Loucy (cell line): ENCODE results near the gene LPP.

Source experiments
- H2AFZ ChIP-seq: fragments of 200-600 bp; sonication (generic); 2 replicates; pipeline ENCODE4 v1.6.0; 2016; ENCODE audit warnings: antibody characterized with exemption, mild to moderate bottlenecking, low read length, moderate library complexity
- H3F3A ChIP-seq: fragments of 200-600 bp; 2 replicates; pipeline ENCODE4 v1.6.0; 2016; ENCODE audit warnings: antibody characterized with exemption, low read depth, mild to moderate bottlenecking
- H3K27me3 ChIP-seq: fragments of 200-600 bp; sonication (generic); 2 replicates; pipeline ENCODE4 v1.6.1; 2014; ENCODE audit warnings: low read length, mild to moderate bottlenecking; ENCODE audit not compliant: insufficient read depth, poor library complexity, severe bottlenecking
- H3K36me3 ChIP-seq: fragments of 200-600 bp; sonication (generic); 2 replicates; pipeline ENCODE4 v1.6.1; 2016; ENCODE audit warnings: low read length; ENCODE audit not compliant: insufficient read depth
- H3K4me1 ChIP-seq: fragments of 200-600 bp; sonication (generic); 2 replicates; pipeline ENCODE4 v1.5.1; 2014; ENCODE audit warnings: low read length, mild to moderate bottlenecking; ENCODE audit not compliant: insufficient read depth, poor library complexity, severe bottlenecking
- H3K4me2 ChIP-seq: fragments of 200-600 bp; sonication (generic); 2 replicates; pipeline ENCODE4 v1.6.0; 2014; ENCODE audit warnings: antibody characterized with exemption, low read length, low read depth, mild to moderate bottlenecking; ENCODE audit not compliant: poor library complexity, severe bottlenecking
- H3K4me3 ChIP-seq: fragments of 200-600 bp; sonication (generic); 2 replicates; pipeline ENCODE4 v1.5.1; 2014; ENCODE audit warnings: low read length, mild to moderate bottlenecking, mixed read lengths; ENCODE audit not compliant: poor library complexity, severe bottlenecking
- H3K79me2 ChIP-seq: fragments of 200-600 bp; sonication (generic); 2 replicates; pipeline ENCODE4 v1.6.1; 2014; ENCODE audit warnings: low read length; ENCODE audit not compliant: insufficient read depth
- H3K9ac ChIP-seq: fragments of 200-600 bp; sonication (generic); 2 replicates; pipeline ENCODE4 v1.6.0; 2014; ENCODE audit warnings: mild to moderate bottlenecking, low read depth, low read length, moderate library complexity; ENCODE audit not compliant: poor library complexity, severe bottlenecking
- H3K9me2 ChIP-seq: fragments of 200-600 bp; sonication (generic); replicated peaks from 2 replicates; pipeline ENCODE4 v1.6.1; 2016; ENCODE audit warnings: low read depth, low read length, mixed read lengths
- H3K9me3 ChIP-seq: fragments of 200-600 bp; sonication (generic); 2 replicates; pipeline ENCODE4 v1.6.1; 2014; ENCODE audit warnings: mild to moderate bottlenecking, antibody characterized with exemption, low read length, low read depth; ENCODE audit not compliant: insufficient read depth
- H4K20me1 ChIP-seq: fragments of 200-600 bp; sonication (generic); 2 replicates; pipeline ENCODE4 v1.6.0; 2014; ENCODE audit warnings: antibody characterized with exemption, low read length, mild to moderate bottlenecking; ENCODE audit not compliant: insufficient read depth, poor library complexity, severe bottlenecking
- EZH2phosphoT487 ChIP-seq: fragments of 200-600 bp; IDR thresholded peaks from 2 replicates; pipeline ENCODE4 v1.6.1; 2018; ENCODE audit warnings: antibody characterized with exemption, mild to moderate bottlenecking, moderate library complexity, borderline replicate concordance
- TF ChIP-seq, protein P1 (sequence below): fragments of 200-600 bp; sonication (generic); conservative IDR thresholded peaks from 2 replicates; pipeline ENCODE4 v1.5.1; 2014; ENCODE audit warnings: mild to moderate bottlenecking, antibody characterized with exemption, low read length

Gene LPP

DNA sequence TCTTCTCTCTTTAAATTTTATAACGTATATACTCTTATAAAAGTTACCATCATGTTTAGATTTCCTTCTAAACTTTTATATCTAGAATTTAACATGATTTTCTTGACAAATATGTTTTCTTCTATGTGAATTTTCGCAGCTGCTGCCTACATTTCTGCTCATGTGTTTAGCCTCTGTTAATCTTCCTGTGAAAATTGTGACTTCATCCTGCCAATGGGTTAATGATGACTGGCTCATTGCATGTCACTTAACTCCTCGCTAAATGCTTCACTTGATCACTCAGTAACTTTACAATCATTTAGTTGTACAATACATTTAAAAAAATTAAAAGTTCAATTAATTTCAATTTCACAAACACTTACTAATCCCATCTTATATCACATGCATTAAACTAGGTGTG lies 178.1 kb downstream of the LPP start:
- TF ChIP-seq, protein P1, sequence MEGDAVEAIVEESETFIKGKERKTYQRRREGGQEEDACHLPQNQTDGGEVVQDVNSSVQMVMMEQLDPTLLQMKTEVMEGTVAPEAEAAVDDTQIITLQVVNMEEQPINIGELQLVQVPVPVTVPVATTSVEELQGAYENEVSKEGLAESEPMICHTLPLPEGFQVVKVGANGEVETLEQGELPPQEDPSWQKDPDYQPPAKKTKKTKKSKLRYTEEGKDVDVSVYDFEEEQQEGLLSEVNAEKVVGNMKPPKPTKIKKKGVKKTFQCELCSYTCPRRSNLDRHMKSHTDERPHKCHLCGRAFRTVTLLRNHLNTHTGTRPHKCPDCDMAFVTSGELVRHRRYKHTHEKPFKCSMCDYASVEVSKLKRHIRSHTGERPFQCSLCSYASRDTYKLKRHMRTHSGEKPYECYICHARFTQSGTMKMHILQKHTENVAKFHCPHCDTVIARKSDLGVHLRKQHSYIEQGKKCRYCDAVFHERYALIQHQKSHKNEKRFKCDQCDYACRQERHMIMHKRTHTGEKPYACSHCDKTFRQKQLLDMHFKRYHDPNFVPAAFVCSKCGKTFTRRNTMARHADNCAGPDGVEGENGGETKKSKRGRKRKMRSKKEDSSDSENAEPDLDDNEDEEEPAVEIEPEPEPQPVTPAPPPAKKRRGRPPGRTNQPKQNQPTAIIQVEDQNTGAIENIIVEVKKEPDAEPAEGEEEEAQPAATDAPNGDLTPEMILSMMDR: no peak
- no peak for TF ChIP-seq EZH2phosphoT487
- H4K20me1 ChIP-seq: no peaks in the 10 kb centered on the region
- peaks cover 58% of the 10 kb centered on the region for H3K4me1 ChIP-seq
- H3K4me3 ChIP-seq: no peak overlapping the region
- no peaks in the 10 kb centered on the region for H3K27me3 ChIP-seq
- H3F3A ChIP-seq: 0 out of 2 replicates have a peak, but pooled peaks cover 6% of the 10 kb centered on the region
- H2AFZ ChIP-seq: no peak overlapping the region
- H3K36me3 ChIP-seq: no peaks in the 10 kb centered on the region
- no peak overlapping the region for H3K4me2 ChIP-seq
- H3K79me2 ChIP-seq: peaks cover 17% of the 10 kb centered on the region; the same call in 1 of the 2 replicates
- H3K9ac ChIP-seq: no peak overlapping the region
- H3K9me3 ChIP-seq: no peaks in the 10 kb centered on the region
- H3K9me2 ChIP-seq: no peaks in the 10 kb centered on the region

DNA sequence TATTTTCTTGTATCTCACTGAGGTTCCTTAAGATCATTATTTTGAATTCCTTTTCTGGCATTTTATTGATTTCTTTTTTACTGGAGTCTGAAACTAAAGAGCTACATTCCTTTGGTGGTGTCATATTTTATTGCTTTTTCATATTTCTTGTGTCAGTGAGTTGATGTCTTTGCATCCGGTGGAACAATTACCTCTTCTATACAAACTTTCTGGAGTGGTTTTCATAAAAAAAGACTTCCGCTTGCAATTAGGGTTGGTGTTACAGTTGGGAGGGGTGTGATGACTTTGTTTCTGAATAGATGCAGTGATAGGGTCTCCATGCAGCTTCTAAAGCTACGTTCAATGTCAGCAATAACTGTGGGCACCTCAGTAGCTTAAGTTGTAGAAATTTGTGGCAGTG lies 181.7 kb downstream of the LPP start:
- peak overlapping the region; percentile 77 for H3K4me2 ChIP-seq

GRCh38 chr3:188336178-188336577 lies 182.2 kb downstream of the LPP start:
- Histone ChIP-seq H3K4me3 (peak overlapping the region; percentile 46), H4K20me1 (no peaks in the 10 kb centered on the region), H3K27me3 (no peaks in the 10 kb centered on the region), H3K4me2 (peak overlapping the region; percentile 77), H3K9ac (peak overlapping the region; percentile 51), H3K36me3 (no peaks in the 10 kb centered on the region), H3K79me2 (peaks cover 33% of the 10 kb centered on the region; the same call in 1 of the 2 replicates), H2AFZ (no peak overlapping the region), H3K9me2 (no peaks in the 10 kb centered on the region), H3F3A (0 out of 2 replicates have a peak, but pooled peaks cover 6% of the 10 kb centered on the region), H3K4me1 (peaks cover 69% of the 10 kb centered on the region), H3K9me3 (no peaks in the 10 kb centered on the region)
- TF ChIP-seq EZH2phosphoT487: no peak
- TF ChIP-seq, protein P1: no peak

More for the DNA sequence above, 181.7 kb downstream of the LPP start:
- Histone ChIP-seq H3K9me2 (no peaks in the 10 kb centered on the region), H3K9ac (peak overlapping the region; percentile 51), H3K9me3 (no peaks in the 10 kb centered on the region), H3K27me3 (no peaks in the 10 kb centered on the region), H3F3A (0 out of 2 replicates have a peak, but pooled peaks cover 6% of the 10 kb centered on the region), H3K4me1 (peaks cover 70% of the 10 kb centered on the region), H2AFZ (no peak overlapping the region), H3K36me3 (no peaks in the 10 kb centered on the region), H4K20me1 (no peaks in the 10 kb centered on the region), H3K79me2 (peaks cover 33% of the 10 kb centered on the region; the same call in 1 of the 2 replicates), H3K4me3 (peak overlapping the region; percentile 46)
- TF ChIP-seq, protein P1: no peak
- TF ChIP-seq EZH2phosphoT487: no peak
